Stimulated activated effector memory CD8-positive, alpha-beta T cell treated with anti-CD3 and anti-CD28 coated beads, Interleukin-12 subunit alpha, Interleukin-12 subunit beta, amount 100 ng/mL, for 72 hours (primary cell): ENCODE data around the gene CSF1R.

Source experiments
- ATAC-seq: fragments of 150-1000 bp; cut with Tn5 transposase; 2 replicates; pipeline ENCODE4 v1.10.0; 2021
- DNase-seq, 2 donors: peaks; one replicate each; pipeline ENCODE4 v3.0.0; 2021 to 2022; ENCODE audit warnings: low spot score in 2 of 2
- H3K27ac Mint-ChIP-seq: one replicate; pipeline ENCODE4 v1.8.0; 2022; ENCODE audit warnings: mild to moderate bottlenecking, mixed read lengths
- H3K36me3 Mint-ChIP-seq: one replicate; pipeline ENCODE4 v1.8.0; 2022; ENCODE audit warnings: mild to moderate bottlenecking, mixed read lengths
- H3K4me1 Mint-ChIP-seq: one replicate; pipeline ENCODE4 v1.8.0; 2022; ENCODE audit warnings: mixed read lengths
- H3K4me3 Mint-ChIP-seq: one replicate; pipeline ENCODE4 v1.8.0; 2022; ENCODE audit warnings: mild to moderate bottlenecking, mixed read lengths
- H3K9me3 Mint-ChIP-seq: one replicate; pipeline ENCODE4 v1.8.0; 2022; ENCODE audit warnings: mixed read lengths

The CSF1R gene

DNA sequence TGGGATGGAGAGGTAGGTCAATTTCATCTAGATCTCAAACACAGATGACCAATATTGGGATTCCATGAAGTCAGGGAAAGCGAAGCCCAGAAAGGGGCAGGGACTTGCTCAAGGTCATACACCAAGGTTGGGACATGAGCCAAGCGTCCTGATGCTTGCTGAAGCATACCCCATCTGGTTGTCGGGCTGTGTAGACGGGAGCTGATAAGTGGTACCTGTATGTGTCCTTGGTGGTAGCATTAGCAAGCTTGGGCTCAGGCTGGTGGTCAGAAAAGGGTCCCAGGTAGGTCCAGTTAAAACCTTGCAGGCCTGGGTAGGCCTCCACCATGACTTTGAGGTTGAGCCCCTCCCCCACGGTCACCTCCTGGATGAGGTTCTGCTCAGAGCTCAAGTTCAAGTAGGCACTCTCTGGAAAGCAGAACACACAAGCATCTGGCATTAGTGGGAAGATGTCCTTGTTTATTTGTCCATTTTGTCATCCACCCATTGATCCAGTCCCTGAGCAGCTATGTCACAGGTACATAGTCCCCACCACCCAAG is 13.2 kb downstream of the CSF1R start:
- peaks cover 6% of the 10 kb centered on the region for H3K4me1 Mint-ChIP-seq
- H3K36me3 Mint-ChIP-seq, result no peaks in the 10 kb centered on the region
- no peak overlapping the region for H3K4me3 Mint-ChIP-seq
- DNase-seq (no peak), ATAC-seq (no peak)
- no peaks in the 10 kb centered on the region for H3K9me3 Mint-ChIP-seq
- H3K27ac Mint-ChIP-seq, result no peak overlapping the region

DNA sequence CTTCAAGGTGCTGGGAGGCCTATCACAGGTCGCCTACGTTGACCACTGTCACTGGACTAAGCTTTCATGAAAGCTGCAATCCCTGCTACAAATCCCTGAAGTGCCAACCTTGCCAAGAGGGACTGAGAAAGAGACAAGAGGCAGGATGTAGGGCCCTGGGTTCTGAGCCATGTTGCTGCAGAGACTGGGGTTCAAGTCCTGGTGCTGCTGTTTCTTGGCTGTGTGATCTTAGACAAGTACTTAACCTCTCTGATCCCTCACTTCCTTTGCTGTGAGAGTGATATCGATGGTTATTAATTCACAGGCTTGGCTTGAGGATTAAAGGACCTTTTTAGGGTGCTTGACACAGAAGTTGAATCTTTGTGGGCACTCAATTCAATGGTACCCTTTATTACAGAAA is 15.5 kb downstream of the CSF1R start:
- Mint-ChIP-seq H3K4me3 (no peak overlapping the region), H3K27ac (no peak overlapping the region), H3K9me3 (no peaks in the 10 kb centered on the region), H3K36me3 (no peaks in the 10 kb centered on the region), H3K4me1 (peaks cover 21% of the 10 kb centered on the region)
- ATAC-seq (no peak), DNase-seq (no peak)

DNA sequence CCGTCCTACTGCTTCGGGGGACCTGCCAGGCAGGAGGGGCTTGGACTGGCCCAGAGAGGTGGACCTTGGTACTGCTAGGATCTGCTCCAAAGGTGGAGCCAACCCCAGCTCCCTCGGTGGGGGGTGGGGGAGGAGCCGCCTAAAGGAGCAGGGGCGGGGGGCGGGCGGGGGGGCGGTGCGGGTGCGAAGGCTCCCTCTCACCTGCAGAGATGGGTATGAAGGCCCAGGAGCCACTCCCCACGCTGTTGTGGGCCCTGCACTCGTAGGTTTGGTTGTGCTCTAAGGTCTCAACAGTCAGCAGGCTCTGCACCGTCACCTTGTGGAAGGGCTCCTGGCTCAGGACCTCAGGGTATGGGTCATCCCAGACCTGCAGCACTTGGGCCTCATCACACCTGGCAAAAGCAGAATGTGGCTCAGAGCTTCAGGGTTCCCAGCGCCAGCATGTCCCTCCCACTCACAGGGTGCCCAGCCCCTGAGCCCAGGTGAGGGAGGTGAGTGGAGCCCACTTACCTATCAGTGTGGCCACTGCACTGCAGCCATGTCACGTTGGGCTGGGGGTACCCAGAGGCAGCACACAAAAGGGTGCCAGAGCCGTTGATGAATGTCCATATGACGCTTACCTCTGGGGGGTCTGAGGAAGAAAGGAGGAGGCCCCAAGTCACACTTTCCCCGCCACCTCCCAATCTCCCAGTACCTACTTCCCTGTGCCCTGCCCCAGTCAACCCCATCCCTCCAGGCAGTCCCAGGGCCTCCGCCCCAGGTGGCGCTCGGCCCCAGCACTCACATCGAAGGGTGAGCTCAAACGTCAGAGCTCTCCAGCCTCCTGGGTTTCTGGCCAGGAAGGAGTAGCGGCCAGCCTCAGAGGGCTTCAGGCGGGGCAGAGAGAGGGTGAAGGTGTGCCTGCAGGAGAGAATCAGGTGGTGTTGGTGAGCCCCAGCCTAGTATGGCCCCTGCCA is 16.4 kb downstream of the CSF1R start:
- ATAC-seq, result no peak
- DNase-seq, result no peak
- Mint-ChIP-seq H3K9me3 (no peaks in the 10 kb centered on the region), H3K4me3 (no peak overlapping the region), H3K4me1 (peaks cover 21% of the 10 kb centered on the region), H3K36me3 (no peaks in the 10 kb centered on the region), H3K27ac (no peak overlapping the region)

DNA sequence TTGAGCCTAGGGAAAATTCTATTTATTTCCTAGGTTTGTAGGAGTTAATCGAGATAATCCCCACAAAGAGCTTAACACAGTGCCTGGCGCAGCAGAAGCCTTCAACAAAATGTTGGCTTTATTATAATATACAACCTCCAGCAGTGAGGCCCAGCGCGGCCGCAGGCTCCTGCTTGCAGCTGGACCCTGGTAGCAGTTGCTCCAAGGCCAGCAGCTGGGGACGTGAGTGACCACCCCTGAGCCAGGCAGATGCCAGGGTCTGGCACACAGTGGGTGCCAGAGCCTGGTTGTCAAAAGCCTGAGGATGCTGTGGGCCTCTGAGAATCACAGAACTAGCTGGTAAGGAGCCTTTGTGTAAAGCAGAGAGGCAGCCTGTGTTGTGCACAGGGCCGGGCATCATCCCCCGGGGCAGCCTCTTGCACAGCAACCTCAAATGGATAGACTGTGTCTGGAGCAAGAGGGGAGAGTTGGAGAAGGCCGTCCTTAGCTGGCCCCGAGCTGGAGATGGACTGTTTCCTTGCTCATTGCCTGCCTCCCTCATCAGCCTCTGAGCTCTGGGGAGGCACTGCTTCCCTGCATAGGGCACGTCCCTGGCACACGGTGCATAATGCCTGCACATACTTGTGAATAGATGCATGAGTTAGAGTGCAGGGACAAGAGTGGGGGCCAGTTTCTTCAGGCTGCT is 17.3 kb downstream of the CSF1R start:
- no peaks in the 10 kb centered on the region for H3K36me3 Mint-ChIP-seq
- DNase-seq, result no peak
- H3K4me3 Mint-ChIP-seq, result no peak overlapping the region
- H3K27ac Mint-ChIP-seq, result no peak overlapping the region
- ATAC-seq, result no peak
- no peaks in the 10 kb centered on the region for H3K9me3 Mint-ChIP-seq
- H3K4me1 Mint-ChIP-seq, result peaks cover 21% of the 10 kb centered on the region

DNA sequence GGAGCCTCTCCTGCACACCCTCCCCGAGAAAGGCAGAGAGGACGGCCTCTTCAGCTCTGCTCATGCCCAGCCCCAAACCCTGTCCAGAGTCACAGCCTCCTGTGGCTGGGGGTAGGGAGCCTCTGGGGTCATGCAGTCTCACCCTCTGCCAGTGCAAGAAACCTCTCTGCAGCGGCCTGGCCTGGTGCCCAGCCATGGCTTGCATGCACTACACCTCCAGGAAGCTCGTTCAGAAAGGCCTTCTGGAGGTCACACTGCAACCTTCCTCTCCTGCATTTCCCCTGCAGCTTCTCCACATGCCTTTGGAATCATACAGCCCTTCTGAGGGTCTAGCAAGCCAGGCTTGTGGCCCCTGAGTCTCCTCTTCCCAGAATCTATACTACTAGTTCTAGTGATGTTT is 17.9 kb downstream of the CSF1R start:
- Mint-ChIP-seq H3K9me3 (no peaks in the 10 kb centered on the region), H3K4me1 (peaks cover 21% of the 10 kb centered on the region), H3K27ac (no peak overlapping the region), H3K36me3 (no peaks in the 10 kb centered on the region), H3K4me3 (no peak overlapping the region)
- ATAC-seq (no peak), DNase-seq (no peak)

DNA sequence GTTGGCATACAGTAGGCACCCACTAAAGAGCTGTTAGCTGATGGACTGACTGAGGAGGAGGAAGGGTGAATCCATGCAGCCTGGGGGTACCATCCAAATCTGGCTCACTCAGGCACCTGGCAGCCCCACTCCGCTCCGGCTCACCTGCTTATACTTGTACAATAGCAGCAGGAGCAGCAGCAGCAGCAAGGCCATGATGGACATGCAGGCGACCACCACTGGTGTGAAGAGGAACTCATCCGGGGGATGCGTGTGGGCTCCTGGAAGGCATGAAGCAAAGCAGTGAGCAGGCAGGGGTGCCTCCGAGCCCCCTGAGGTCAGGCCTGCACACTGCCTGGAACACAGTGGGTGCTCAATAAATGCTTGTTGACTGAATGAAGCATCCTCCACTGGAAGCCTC is 18.3 kb downstream of the CSF1R start:
- H3K27ac Mint-ChIP-seq, result no peak overlapping the region
- ATAC-seq, result no peak
- no peaks in the 10 kb centered on the region for H3K36me3 Mint-ChIP-seq

DNA sequence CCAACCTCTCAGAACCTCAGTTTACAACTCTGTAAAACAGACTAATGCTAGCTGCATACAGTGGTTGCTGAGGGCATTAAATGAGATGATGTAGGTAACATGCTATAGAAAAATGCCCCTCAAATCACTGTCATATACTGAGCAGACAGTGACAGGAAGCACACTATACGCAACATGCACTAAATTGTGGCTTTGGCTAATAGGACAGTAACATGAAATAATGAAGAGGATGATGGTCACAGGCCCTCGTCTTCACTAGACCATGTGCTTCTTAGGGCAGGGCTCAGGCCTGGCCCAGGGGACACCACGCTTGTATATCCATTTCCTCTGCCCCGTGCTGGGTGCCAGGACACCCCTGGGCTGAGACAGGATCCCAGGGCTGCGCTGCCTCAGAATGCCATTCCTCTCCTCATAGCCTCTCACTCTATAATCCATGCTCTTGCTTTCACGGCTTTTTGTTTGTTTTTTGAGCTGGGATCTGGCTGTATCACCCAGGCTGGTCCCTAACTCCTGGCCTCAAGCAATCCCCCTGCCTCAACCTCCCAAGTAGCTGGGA is 18.9 kb downstream of the CSF1R start:
- ATAC-seq (peak; percentile 45), DNase-seq (no peak)
- H3K27ac Mint-ChIP-seq, result peak overlapping the region; percentile 77
- no peaks in the 10 kb centered on the region for H3K9me3 Mint-ChIP-seq
- no peaks in the 10 kb centered on the region for H3K36me3 Mint-ChIP-seq
- peaks cover 21% of the 10 kb centered on the region for H3K4me1 Mint-ChIP-seq
- no peak overlapping the region for H3K4me3 Mint-ChIP-seq

More for the DNA sequence above, 18.3 kb downstream of the CSF1R start:
- DNase-seq, result no peak
- Mint-ChIP-seq H3K9me3 (no peaks in the 10 kb centered on the region), H3K4me3 (no peak overlapping the region), H3K4me1 (peaks cover 21% of the 10 kb centered on the region)

DNA sequence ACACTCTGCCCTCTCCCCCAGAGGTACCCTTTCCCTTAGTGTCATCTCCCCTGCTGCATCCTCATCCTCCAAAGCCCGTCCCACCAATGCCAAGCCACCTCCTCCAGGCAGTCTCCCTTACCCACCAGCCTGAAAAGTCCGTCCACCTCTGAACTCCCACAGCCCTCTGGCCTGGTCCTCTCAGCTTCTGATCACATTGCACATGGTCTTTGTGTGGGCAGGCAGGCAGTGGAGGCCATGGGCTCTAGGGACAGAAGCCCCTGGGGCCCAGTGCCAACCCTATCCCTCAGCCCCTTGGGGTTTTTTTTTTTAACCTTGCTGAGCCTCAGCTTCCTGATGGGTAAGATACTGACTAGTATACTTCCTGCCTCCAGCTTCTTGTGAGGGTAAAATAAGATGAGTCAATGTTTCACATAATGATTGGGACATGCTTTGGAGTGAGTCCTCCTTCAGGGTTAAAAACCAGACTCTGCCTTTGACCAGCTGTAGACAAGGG is 19.4 kb downstream of the CSF1R start:
- H3K36me3 Mint-ChIP-seq, result no peaks in the 10 kb centered on the region
- no peaks in the 10 kb centered on the region for H3K9me3 Mint-ChIP-seq
- peaks cover 21% of the 10 kb centered on the region for H3K4me1 Mint-ChIP-seq
- H3K4me3 Mint-ChIP-seq, result peak overlapping the region; percentile 30
- peak in 1 of 2 donors; percentile 57 for DNase-seq
- peak; percentile 92 for ATAC-seq
- peak overlapping the region; percentile 77 for H3K27ac Mint-ChIP-seq

DNA sequence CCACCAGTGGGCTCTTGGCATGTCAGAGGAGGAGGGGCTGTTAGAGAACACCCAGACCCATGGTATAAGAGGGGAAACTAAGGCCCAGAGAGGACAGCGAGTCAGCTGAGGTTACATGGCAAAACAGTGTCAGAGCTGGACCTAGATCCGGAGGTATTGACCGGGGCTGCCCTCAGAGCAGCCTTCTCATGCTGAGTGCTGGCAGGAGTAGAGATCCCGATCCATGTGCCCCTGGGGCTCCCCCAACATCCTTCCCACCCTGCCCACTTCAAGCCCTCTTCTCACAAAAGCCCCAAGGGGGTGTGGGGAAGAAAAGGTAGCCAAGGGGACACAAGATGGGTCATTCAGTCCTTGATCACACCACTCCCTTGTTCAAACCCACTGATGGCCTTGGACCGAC is 19.9 kb downstream of the CSF1R start:
- Mint-ChIP-seq H3K27ac (peak overlapping the region; percentile 77), H3K4me1 (peaks cover 21% of the 10 kb centered on the region), H3K4me3 (peak overlapping the region; percentile 30), H3K9me3 (no peaks in the 10 kb centered on the region), H3K36me3 (no peaks in the 10 kb centered on the region)
- ATAC-seq (no peak), DNase-seq (no peak)

DNA sequence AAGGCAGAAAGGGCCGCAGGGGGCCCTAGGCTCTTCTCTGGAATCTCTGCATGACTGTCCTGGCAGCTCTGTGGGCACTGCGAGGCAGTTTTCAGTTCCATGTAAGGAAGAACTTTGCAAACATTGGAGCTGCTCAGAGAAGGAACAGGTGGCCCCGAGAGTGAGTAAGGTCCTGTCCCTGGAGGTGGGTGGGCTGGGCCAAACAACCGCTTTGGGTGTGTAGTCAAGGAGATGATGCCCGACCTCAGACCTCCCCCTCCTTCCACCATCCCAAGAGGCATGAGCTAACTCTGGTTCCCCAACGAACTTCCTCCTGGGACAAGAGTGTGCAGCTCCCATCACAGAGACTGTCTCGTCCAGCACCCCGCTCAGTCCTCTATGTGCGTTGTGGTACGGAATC is 20.5 kb downstream of the CSF1R start:
- no peaks in the 10 kb centered on the region for H3K9me3 Mint-ChIP-seq
- H3K36me3 Mint-ChIP-seq, result no peaks in the 10 kb centered on the region
- H3K4me1 Mint-ChIP-seq, result peaks cover 21% of the 10 kb centered on the region
- ATAC-seq, result no peak
- H3K27ac Mint-ChIP-seq, result no peak overlapping the region
- no peak for DNase-seq
- no peak overlapping the region for H3K4me3 Mint-ChIP-seq

DNA sequence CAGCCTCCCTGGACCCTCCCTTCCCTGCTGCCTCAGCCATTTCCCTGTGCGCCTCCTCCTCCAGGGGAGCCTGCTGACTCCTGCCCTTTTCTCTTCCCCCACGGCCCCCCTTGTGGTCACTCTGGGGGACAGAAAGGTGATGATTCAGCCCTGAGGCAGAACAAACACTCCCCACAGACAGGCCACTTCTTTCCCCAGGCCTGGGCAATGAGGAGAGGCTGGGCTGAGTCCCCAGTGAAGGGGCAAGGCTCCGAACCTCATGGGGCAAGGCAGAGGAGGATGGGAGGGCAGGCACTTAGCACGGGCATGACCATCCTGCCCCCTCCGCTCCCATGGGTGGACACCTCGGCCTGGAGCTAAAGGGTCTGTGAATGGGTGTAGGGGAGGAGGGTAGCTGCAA is 21.0 kb downstream of the CSF1R start:
- ATAC-seq (no peak), DNase-seq (no peak)
- H3K4me3 Mint-ChIP-seq, result no peak overlapping the region
- H3K4me1 Mint-ChIP-seq, result peaks cover 21% of the 10 kb centered on the region
- H3K9me3 Mint-ChIP-seq, result no peaks in the 10 kb centered on the region
- H3K27ac Mint-ChIP-seq, result no peak overlapping the region
- no peaks in the 10 kb centered on the region for H3K36me3 Mint-ChIP-seq

DNA sequence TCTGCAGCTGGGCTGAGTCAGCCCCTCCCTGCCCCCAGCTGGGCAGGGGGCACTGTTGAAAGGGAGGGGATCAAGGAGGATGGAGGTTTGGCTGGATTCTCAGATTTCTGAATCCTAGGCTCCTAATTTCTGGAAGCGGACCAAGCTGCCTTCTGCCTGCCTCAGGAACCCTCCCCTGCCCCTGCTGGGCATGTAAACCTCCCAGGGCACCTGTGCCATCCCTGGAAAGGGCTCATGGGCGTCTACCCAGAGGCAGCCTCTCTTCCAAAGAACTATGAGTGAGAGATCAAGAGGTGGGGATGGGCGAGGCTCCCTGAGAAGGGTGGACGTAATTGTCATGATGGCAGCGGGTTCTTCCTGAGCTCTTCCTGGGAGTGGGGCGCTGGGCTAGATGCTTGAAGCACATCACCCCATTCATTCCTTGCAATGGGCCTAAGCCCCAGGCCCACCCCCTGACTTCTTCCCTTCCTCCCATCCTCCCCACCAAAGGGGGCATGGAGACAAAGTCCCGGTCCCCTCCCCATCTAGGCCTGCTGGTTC is 21.6 kb downstream of the CSF1R start:
- DNase-seq, result no peak
- H3K4me1 Mint-ChIP-seq, result peaks cover 21% of the 10 kb centered on the region
- no peak overlapping the region for H3K4me3 Mint-ChIP-seq
- H3K36me3 Mint-ChIP-seq, result no peaks in the 10 kb centered on the region
- no peak for ATAC-seq
- no peaks in the 10 kb centered on the region for H3K9me3 Mint-ChIP-seq
- peak overlapping the region; percentile 12 for H3K27ac Mint-ChIP-seq

DNA sequence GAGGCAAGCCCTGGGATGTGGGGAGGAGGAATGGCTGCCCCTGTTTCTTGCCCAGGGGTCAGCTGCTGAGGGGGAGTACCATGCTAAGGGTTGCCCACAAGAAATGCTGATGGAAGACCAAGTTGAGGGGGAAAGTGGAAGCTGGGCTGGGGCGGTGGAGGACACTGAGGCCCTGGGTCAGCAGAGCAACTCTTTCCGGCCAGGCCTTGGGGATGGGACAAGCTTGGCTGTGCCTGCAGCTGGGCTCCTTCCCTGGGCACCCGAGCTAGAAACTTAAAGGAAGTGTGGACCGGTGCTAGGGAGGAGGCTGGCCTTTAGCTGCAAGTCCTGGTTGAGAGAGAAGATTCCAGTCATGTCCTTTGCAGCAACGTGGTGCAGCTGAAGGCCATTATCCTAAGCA is 22.7 kb downstream of the CSF1R start:
- Mint-ChIP-seq H3K4me1 (peaks cover 21% of the 10 kb centered on the region), H3K27ac (no peak overlapping the region), H3K36me3 (no peaks in the 10 kb centered on the region), H3K9me3 (no peaks in the 10 kb centered on the region), H3K4me3 (no peak overlapping the region)
- ATAC-seq (no peak), DNase-seq (no peak)

DNA sequence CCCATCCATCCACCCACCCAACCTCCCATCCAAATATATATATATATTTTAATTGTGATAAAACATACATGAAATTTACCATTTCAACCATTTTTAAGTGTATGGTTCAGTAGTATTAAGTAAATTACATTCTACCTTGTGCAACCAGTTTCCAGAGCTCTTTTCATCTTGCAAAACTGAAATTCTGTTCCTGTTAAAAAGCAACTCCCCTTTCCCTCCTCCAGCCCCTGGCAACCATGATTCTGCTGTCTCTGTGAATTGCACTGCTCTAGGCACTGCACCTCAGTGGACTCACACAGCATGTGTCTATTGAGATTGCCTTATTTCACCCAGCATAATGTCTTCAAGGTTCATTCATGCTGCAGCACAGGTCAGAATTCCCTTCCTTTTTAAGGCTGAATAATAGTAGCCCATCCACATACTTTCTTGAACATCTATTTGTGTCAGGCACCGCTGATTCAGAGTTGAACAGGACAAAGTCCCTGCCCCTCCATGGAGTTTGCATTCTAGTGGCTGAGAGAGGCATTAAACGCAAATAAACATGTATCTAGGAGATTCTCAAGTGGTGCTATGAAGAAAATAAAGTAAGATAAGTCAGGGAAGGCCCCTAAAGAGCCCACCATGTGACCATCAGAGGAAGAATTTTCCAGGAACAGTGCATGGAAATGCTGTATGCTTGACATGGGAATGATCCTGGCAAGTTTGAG is 24.0 kb downstream of the CSF1R start:
- DNase-seq, result no peak
- ATAC-seq, result no peak
- Mint-ChIP-seq H3K9me3 (no peaks in the 10 kb centered on the region), H3K4me3 (no peak overlapping the region), H3K36me3 (peaks cover 5% of the 10 kb centered on the region), H3K27ac (no peak overlapping the region), H3K4me1 (peaks cover 15% of the 10 kb centered on the region)
